Activated naive CD8-positive, alpha-beta T cell treated with anti-CD3 and anti-CD28 coated beads, Interleukin-2, amount 10 ng/mL, durations not matched to agents 7 days and 5 days (primary cell): Measurements from ENCODE around the gene NANOS1. TPM values are rescaled to one million over a fixed set of nuclear protein-coding genes. Genes with fewer than 3 reads are reported as not detected.
A peak's percentile ranks its signal among the peaks of the same experiment; 100 is the strongest.

Experiments used
- ATAC-seq: fragments of 150-1000 bp; cut with Tn5 transposase; one replicate; pipeline ENCODE4 v1.10.0; 2021; ENCODE audit warnings: low read depth, moderate library complexity
- POLR2A ChIA-PET: fragments of 350-600 bp; sonication (Branson Sonifier 250); formaldehyde crosslinking; loops from one replicate; lab custom pipeline; 2021; ENCODE audit warnings: antibody characterized with exemption; lab: Charles Lee
- DNase-seq: peaks from one replicate; pipeline ENCODE4 v3.0.0; 2021
- H3K27ac Mint-ChIP-seq: one replicate; pipeline ENCODE4 v1.8.0; 2022; ENCODE audit warnings: mild to moderate bottlenecking, mixed read lengths
- H3K27me3 Mint-ChIP-seq: one replicate; pipeline ENCODE4 v1.8.0; 2022; ENCODE audit warnings: mild to moderate bottlenecking, moderate library complexity, mixed read lengths
- H3K36me3 Mint-ChIP-seq: one replicate; pipeline ENCODE4 v1.8.0; 2021; ENCODE audit warnings: mild to moderate bottlenecking, mixed read lengths
- H3K4me1 Mint-ChIP-seq: one replicate; pipeline ENCODE4 v1.8.0; 2021; ENCODE audit warnings: mixed read lengths
- H3K4me3 Mint-ChIP-seq: one replicate; pipeline ENCODE4 v1.8.0; 2022; ENCODE audit warnings: mild to moderate bottlenecking, moderate library complexity, mixed read lengths
- H3K9me3 Mint-ChIP-seq: one replicate; pipeline ENCODE4 v1.8.0; 2021; ENCODE audit warnings: mixed read lengths
- total RNA-seq, 2 experiments: library from RNA; stranded (reverse); gene quantifications; one replicate each; pipeline ENCODE4 v1.2.3, GENCODE V29; 2021

NANOS1 gene
- under 1 TPM; 0.45 to 0.55 TPM for total RNA-seq

GRCh38 chr10:119029613-119030420 is at the start of gene NANOS1:
NANOS1 (plus strand) TSS chr10:119029714; CDS start chr10:119029802, 88 bp downstream.
- no peak within 1 kb of the TSS for H3K27ac Mint-ChIP-seq
- DNase-seq: no peak
- ATAC-seq: peak; percentile 10

GRCh38 chr10:118980135-118980865 is 49.2 kb upstream of the NANOS1 start:
- H3K27ac Mint-ChIP-seq: peak overlapping the region; percentile 5
- no peak overlapping the region for H3K4me3 Mint-ChIP-seq
- ATAC-seq: no peak
- peaks cover 9% of the 10 kb centered on the region for H3K36me3 Mint-ChIP-seq
- DNase-seq: no peak
- peaks cover 10% of the 10 kb centered on the region for H3K9me3 Mint-ChIP-seq
- H3K27me3 Mint-ChIP-seq: peaks cover 8% of the 10 kb centered on the region
- no peaks in the 10 kb centered on the region for H3K4me1 Mint-ChIP-seq
- POLR2A ChIA-PET: no interaction called here

More at GRCh38 chr10:119029613-119030420, at the start of gene NANOS1:
- Mint-ChIP-seq H3K36me3 (peaks cover 16% of the 10 kb centered on the region), H3K4me1 (peaks cover 14% of the 10 kb centered on the region), H3K4me3 (peak within 1 kb of the TSS; percentile 63), H3K27me3 (peaks cover 13% of the 10 kb centered on the region), H3K9me3 (no peaks in the 10 kb centered on the region)
- POLR2A ChIA-PET: interaction anchor here (1.6 kb wide), 1 partner anchor 74 kb away, joined by 4 read pairs; the partner anchor contains the start of gene DENND10

- no peak for ATAC-seq
- H3K9me3 Mint-ChIP-seq: peaks cover 15% of the 10 kb centered on the region
- H3K4me1 Mint-ChIP-seq: no peaks in the 10 kb centered on the region
- POLR2A ChIA-PET: no interaction called here
- H3K4me3 Mint-ChIP-seq: no peak overlapping the region
- no peak for DNase-seq
- peaks cover 8% of the 10 kb centered on the region for H3K27me3 Mint-ChIP-seq
- H3K27ac Mint-ChIP-seq: no peak overlapping the region
- peaks cover 14% of the 10 kb centered on the region for H3K36me3 Mint-ChIP-seq
Observed at GRCh38 chr10:118980870-118981269, 48.6 kb upstream of the NANOS1 start.

- Mint-ChIP-seq H3K27ac (no peak overlapping the region), H3K36me3 (peaks cover 14% of the 10 kb centered on the region), H3K27me3 (peaks cover 6% of the 10 kb centered on the region), H3K9me3 (peaks cover 15% of the 10 kb centered on the region), H3K4me3 (no peak overlapping the region), H3K4me1 (peaks cover 3% of the 10 kb centered on the region)
- POLR2A ChIA-PET: no interaction called here
- no peak for ATAC-seq
- no peak for DNase-seq
Observed at GRCh38 chr10:118981946-118982345, 47.6 kb upstream of the NANOS1 start.

GRCh38 chr10:118982366-118982765 is 47.1 kb upstream of the NANOS1 start:
- H3K36me3 Mint-ChIP-seq: peaks cover 15% of the 10 kb centered on the region
- no peak for DNase-seq
- H3K27me3 Mint-ChIP-seq: peaks cover 6% of the 10 kb centered on the region
- no peak for ATAC-seq
- H3K4me1 Mint-ChIP-seq: peaks cover 7% of the 10 kb centered on the region
- POLR2A ChIA-PET: no interaction called here
- H3K9me3 Mint-ChIP-seq: peaks cover 15% of the 10 kb centered on the region
- no peak overlapping the region for H3K4me3 Mint-ChIP-seq
- H3K27ac Mint-ChIP-seq: no peak overlapping the region

GRCh38 chr10:118983263-118983662 is 46.3 kb upstream of the NANOS1 start:
- H3K4me1 Mint-ChIP-seq: peaks cover 13% of the 10 kb centered on the region
- no peak for ATAC-seq
- no peak overlapping the region for H3K27ac Mint-ChIP-seq

GRCh38 chr10:118985576-118985975 is 43.9 kb upstream of the NANOS1 start:
- Mint-ChIP-seq H3K27me3 (peaks cover 13% of the 10 kb centered on the region), H3K27ac (no peak overlapping the region), H3K4me3 (no peak overlapping the region), H3K9me3 (peaks cover 18% of the 10 kb centered on the region), H3K4me1 (peaks cover 15% of the 10 kb centered on the region), H3K36me3 (peaks cover 17% of the 10 kb centered on the region)
- DNase-seq (no peak), ATAC-seq (no peak)
- POLR2A ChIA-PET: no interaction called here

More at GRCh38 chr10:118983263-118983662, 46.3 kb upstream of the NANOS1 start:
- peaks cover 15% of the 10 kb centered on the region for H3K9me3 Mint-ChIP-seq
- no peak overlapping the region for H3K4me3 Mint-ChIP-seq
- no peak for DNase-seq
- peaks cover 17% of the 10 kb centered on the region for H3K36me3 Mint-ChIP-seq
- POLR2A ChIA-PET: no interaction called here
- H3K27me3 Mint-ChIP-seq: peaks cover 6% of the 10 kb centered on the region

- POLR2A ChIA-PET: no interaction called here
- DNase-seq: no peak
- Mint-ChIP-seq H3K36me3 (peaks cover 17% of the 10 kb centered on the region), H3K4me3 (peak overlapping the region; percentile 22), H3K27me3 (peaks cover 19% of the 10 kb centered on the region), H3K4me1 (peaks cover 15% of the 10 kb centered on the region), H3K27ac (peak overlapping the region; percentile 68), H3K9me3 (peaks cover 18% of the 10 kb centered on the region)
- ATAC-seq: peak; percentile 50
Observed at GRCh38 chr10:118986815-118987790, 42.4 kb upstream of the NANOS1 start.

- peaks cover 8% of the 10 kb centered on the region for H3K36me3 Mint-ChIP-seq
Observed at GRCh38 chr10:118990326-118990725, 39.2 kb upstream of the NANOS1 start.

GRCh38 chr10:118992496-118992895 is 37.0 kb upstream of the NANOS1 start:
- no peak overlapping the region for H3K27ac Mint-ChIP-seq
- peaks cover 34% of the 10 kb centered on the region for H3K27me3 Mint-ChIP-seq
- H3K4me1 Mint-ChIP-seq: peaks cover 7% of the 10 kb centered on the region
- ATAC-seq (no peak), DNase-seq (no peak)
- POLR2A ChIA-PET: no interaction called here
- H3K36me3 Mint-ChIP-seq: peaks cover 1% of the 10 kb centered on the region
- peaks cover 2% of the 10 kb centered on the region for H3K9me3 Mint-ChIP-seq
- H3K4me3 Mint-ChIP-seq: no peak overlapping the region

More at GRCh38 chr10:118990326-118990725, 39.2 kb upstream of the NANOS1 start:
- Mint-ChIP-seq H3K27me3 (peaks cover 25% of the 10 kb centered on the region), H3K4me1 (peaks cover 15% of the 10 kb centered on the region), H3K4me3 (no peak overlapping the region), H3K9me3 (peaks cover 7% of the 10 kb centered on the region), H3K27ac (no peak overlapping the region)
- no peak for DNase-seq
- POLR2A ChIA-PET: no interaction called here
- ATAC-seq: no peak

- peaks cover 2% of the 10 kb centered on the region for H3K9me3 Mint-ChIP-seq
- DNase-seq: no peak
- no peak overlapping the region for H3K27ac Mint-ChIP-seq
- peaks cover 40% of the 10 kb centered on the region for H3K27me3 Mint-ChIP-seq
- POLR2A ChIA-PET: no interaction called here
- no peak for ATAC-seq
- H3K4me3 Mint-ChIP-seq: no peak overlapping the region
- peaks cover 2% of the 10 kb centered on the region for H3K4me1 Mint-ChIP-seq
- H3K36me3 Mint-ChIP-seq: no peaks in the 10 kb centered on the region
Observed at GRCh38 chr10:118993214-118993613, 36.3 kb upstream of the NANOS1 start.

GRCh38 chr10:118994321-118994720 is 35.2 kb upstream of the NANOS1 start:
- Mint-ChIP-seq H3K9me3 (peaks cover 3% of the 10 kb centered on the region), H3K4me3 (no peak overlapping the region), H3K36me3 (no peaks in the 10 kb centered on the region), H3K4me1 (peaks cover 2% of the 10 kb centered on the region), H3K27ac (no peak overlapping the region), H3K27me3 (peaks cover 40% of the 10 kb centered on the region)
- POLR2A ChIA-PET: no interaction called here
- ATAC-seq (no peak), DNase-seq (no peak)

GRCh38 chr10:118995739-118996138 is 33.8 kb upstream of the NANOS1 start:
- H3K4me3 Mint-ChIP-seq: no peak overlapping the region
- H3K9me3 Mint-ChIP-seq: peaks cover 1% of the 10 kb centered on the region
- no peak for DNase-seq
- no peaks in the 10 kb centered on the region for H3K4me1 Mint-ChIP-seq
- POLR2A ChIA-PET: no interaction called here
- H3K27me3 Mint-ChIP-seq: peaks cover 34% of the 10 kb centered on the region
- H3K27ac Mint-ChIP-seq: no peak overlapping the region
- no peak for ATAC-seq
- H3K36me3 Mint-ChIP-seq: no peaks in the 10 kb centered on the region
